Right lobe of liver (tissue), 6 donors: Measurements from ENCODE around the gene DSG4. TPM values are rescaled to one million over a fixed set of nuclear protein-coding genes. Genes with fewer than 3 reads are reported as not detected.
"Not testable (repeated sequence)": the region's sequence is repeated elsewhere in the genome, so short reads cannot be mapped to it uniquely, and the experiment has no call there.

Experiments used
- ATAC-seq, 4 donors: fragments of 200-7000 bp; cut with Tn5 transposase; one replicate each; pipeline ENCODE4 v1.9.1; 2020; ENCODE audit warnings: mild to moderate bottlenecking in 4 of 4, moderate library complexity in 4 of 4
- DNase-seq, 3 donors: peaks; one replicate each; pipeline ENCODE4 v3.0.0-alpha.2; 2020
- H3K27ac ChIP-seq, 3 donors: fragments of 200-600 bp; one replicate each; pipeline ENCODE4 v1.8.0; 2022
- H3K27me3 ChIP-seq, 2 donors: fragments of 200-600 bp; one replicate each; pipeline ENCODE4 v1.8.0; 2022
- H3K36me3 ChIP-seq, 4 donors: fragments of 200-600 bp; sonication (generic) in 1 of 4; one replicate each; pipeline versions ENCODE4 v1.5.1 to v1.8.0; 2017 to 2022; ENCODE audit warnings: control low read depth in 1 of 4
- H3K4me1 ChIP-seq, 4 donors: fragments of 200-600 bp; sonication (generic) in 1 of 4; one replicate each; pipeline versions ENCODE4 v1.5.1 to v1.8.0; 2017 to 2022; ENCODE audit warnings: control low read depth in 1 of 4
- H3K4me3 ChIP-seq, 3 donors: fragments of 200-600 bp; one replicate each; pipeline ENCODE4 v1.8.0; 2022
- H3K9me3 ChIP-seq, 4 donors: fragments of 200-600 bp; sonication (generic) in 1 of 4; one replicate each; pipeline versions ENCODE4 v1.5.1 to v1.8.0; 2017 to 2022; ENCODE audit warnings: control low read depth in 1 of 4
- POLR2A ChIP-seq: fragments of 450-650 bp; IDR thresholded peaks from one replicate; pipeline ENCODE4 v1.6.1; 2017; ENCODE audit warnings: antibody characterized with exemption, mild to moderate bottlenecking
- whole genome bisulfite sequencing: methylation state at CpG from one replicate; pipeline ENCODE4 v1.1.6; 2018; ENCODE audit warnings: low coverage, low lambda C conversion rate; ENCODE audit not compliant: insufficient coverage; ENCODE audit errors: missing lambda C conversion rate; 5-methylcytosine and 5-hydroxymethylcytosine counted together
- intact Hi-C, 2 donors: fragments of 100-400 bp; cut with DNase I; formaldehyde crosslinking; loops; one replicate each; pipeline versions ENCODE4 v1.11.2 to v1.14.1; 2022
- long read RNA-seq: library from polyadenylated mRNA; unstranded; transcript quantifications from one replicate; pipeline ENCODE4 v2.0.0, GENCODE V29; 2019
- total RNA-seq, 6 experiments: library from RNA; depleted of rRNA in 2 of 6; stranded (reverse); fragments of >200 nt in 2 of 6; fragmentation: NEBNext Ultra II Directional in 3 of 6; extraction: Animal tissue kit (Norgen Biotek cat#: 25700) in 3 of 6; gene quantifications; one replicate each; pipeline versions ENCODE4 v1.1.0 to v1.2.4, GENCODE V29; 2016 to 2023
- TF ChIP-seq, protein P1 (sequence below), 4 donors: fragments of 200-600 bp in 3 of 4; fragments of 450-650 bp in 1 of 4; IDR thresholded peaks; one replicate each; pipeline versions ENCODE4 v1.5.1 to v1.8.0; 2016 to 2022; ENCODE audit warnings: antibody characterized with exemption in 4 of 4, mild to moderate bottlenecking in 2 of 4
- donor health status: DM: no; HTN: yes; CAD: no.
- donor health status: DM: no; HTN: no; CAD: no.
- donor health status: DM: no; HTN: no; CAD: no.
- donor health status: DM: no; HTN: yes; CAD: no.
- donor health status: DM: no; HTN: yes; CAD: no.

Gene DSG4, protein sequence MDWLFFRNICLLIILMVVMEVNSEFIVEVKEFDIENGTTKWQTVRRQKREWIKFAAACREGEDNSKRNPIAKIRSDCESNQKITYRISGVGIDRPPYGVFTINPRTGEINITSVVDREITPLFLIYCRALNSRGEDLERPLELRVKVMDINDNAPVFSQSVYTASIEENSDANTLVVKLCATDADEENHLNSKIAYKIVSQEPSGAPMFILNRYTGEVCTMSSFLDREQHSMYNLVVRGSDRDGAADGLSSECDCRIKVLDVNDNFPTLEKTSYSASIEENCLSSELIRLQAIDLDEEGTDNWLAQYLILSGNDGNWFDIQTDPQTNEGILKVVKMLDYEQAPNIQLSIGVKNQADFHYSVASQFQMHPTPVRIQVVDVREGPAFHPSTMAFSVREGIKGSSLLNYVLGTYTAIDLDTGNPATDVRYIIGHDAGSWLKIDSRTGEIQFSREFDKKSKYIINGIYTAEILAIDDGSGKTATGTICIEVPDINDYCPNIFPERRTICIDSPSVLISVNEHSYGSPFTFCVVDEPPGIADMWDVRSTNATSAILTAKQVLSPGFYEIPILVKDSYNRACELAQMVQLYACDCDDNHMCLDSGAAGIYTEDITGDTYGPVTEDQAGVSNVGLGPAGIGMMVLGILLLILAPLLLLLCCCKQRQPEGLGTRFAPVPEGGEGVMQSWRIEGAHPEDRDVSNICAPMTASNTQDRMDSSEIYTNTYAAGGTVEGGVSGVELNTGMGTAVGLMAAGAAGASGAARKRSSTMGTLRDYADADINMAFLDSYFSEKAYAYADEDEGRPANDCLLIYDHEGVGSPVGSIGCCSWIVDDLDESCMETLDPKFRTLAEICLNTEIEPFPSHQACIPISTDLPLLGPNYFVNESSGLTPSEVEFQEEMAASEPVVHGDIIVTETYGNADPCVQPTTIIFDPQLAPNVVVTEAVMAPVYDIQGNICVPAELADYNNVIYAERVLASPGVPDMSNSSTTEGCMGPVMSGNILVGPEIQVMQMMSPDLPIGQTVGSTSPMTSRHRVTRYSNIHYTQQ
- not detected for total RNA-seq
- long read RNA-seq = 0 reads

DNA sequence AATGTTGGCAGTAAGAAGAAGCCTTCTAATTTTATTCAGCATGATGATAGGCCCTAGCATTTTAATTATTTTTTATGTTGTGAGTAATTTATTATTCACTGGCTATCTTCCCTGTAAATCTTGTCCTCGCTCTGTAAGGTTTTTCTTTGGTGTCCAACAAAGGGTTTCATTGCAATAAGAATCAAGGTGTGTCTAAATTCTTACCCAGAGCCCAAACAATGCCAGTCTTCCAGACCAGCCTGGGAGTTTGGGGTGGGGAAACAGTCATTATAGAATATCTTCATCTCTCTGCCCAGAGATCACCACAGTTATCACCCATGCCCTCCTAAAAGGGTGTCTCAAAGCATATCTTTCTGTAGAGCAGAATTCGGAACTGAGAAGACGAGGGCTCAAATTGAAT is at the start of gene DSG4:
Gene DSG4, plus strand, starts transcription at position 301 of the 400 bp plus-strand sequence. CDS start 135 bp downstream, outside the sequence.
- H3K36me3 ChIP-seq = no peaks in the 10 kb centered on the region
- H3K4me3 ChIP-seq = no peak within 1 kb of the TSS
- intact Hi-C loops = no loop called here
- DNase-seq (no peak), ATAC-seq (no peak)
- H3K4me1 ChIP-seq = no peaks in the 10 kb centered on the region
- WGBS = 90% methylated on average over 3 of the region's 3 CpGs
- H3K27ac ChIP-seq = no peak within 1 kb of the TSS
- no peaks in the 10 kb centered on the region for H3K27me3 ChIP-seq
- H3K9me3 ChIP-seq = no peaks in the 10 kb centered on the region
- no peak for TF ChIP-seq POLR2A
- TF ChIP-seq, protein P1, sequence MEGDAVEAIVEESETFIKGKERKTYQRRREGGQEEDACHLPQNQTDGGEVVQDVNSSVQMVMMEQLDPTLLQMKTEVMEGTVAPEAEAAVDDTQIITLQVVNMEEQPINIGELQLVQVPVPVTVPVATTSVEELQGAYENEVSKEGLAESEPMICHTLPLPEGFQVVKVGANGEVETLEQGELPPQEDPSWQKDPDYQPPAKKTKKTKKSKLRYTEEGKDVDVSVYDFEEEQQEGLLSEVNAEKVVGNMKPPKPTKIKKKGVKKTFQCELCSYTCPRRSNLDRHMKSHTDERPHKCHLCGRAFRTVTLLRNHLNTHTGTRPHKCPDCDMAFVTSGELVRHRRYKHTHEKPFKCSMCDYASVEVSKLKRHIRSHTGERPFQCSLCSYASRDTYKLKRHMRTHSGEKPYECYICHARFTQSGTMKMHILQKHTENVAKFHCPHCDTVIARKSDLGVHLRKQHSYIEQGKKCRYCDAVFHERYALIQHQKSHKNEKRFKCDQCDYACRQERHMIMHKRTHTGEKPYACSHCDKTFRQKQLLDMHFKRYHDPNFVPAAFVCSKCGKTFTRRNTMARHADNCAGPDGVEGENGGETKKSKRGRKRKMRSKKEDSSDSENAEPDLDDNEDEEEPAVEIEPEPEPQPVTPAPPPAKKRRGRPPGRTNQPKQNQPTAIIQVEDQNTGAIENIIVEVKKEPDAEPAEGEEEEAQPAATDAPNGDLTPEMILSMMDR (IDR thresholded peaks at IDR 0.05) = no peak

DNA sequence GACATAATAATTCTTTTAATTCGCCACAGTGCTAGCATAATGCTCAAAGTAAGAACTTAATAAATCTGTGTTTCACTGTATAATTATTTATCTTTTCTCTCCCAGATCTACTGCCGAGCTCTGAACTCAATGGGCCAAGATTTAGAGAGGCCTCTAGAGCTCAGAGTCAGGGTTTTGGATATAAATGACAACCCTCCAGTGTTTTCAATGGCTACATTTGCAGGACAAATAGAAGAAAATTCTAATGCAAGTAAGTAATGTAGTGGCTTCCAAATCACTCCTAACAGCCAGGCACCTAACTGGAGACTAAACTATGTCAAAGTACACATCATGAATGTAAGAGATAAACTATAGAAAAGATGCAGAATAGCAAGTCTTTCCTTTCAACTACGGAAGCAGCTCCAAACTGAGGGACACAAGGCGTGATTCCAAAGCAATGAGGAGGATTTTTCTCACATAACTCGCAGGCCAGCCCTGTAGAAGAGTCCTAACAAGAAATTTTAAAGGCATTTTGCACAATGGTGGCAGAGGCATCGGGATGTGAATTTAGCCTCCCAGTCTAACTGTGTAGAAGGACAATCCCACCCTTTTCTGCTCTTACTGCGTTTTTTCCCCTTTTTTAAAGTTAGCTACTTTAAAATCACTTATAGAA is 46.7 kb upstream of the DSG4 start:
- ATAC-seq (no peak), DNase-seq (no peak)
- H3K27ac ChIP-seq = no peak overlapping the region
- H3K27me3 ChIP-seq = no peaks in the 10 kb centered on the region
- H3K36me3 ChIP-seq = no peaks in the 10 kb centered on the region
- no peak for TF ChIP-seq POLR2A
- TF ChIP-seq, protein P1 (IDR thresholded peaks at IDR 0.05) = no peak
- no peaks in the 10 kb centered on the region for H3K4me1 ChIP-seq
- no peaks in the 10 kb centered on the region for H3K9me3 ChIP-seq
- 85% methylated on average over 7 of the region's 7 CpGs for whole genome bisulfite sequencing
- intact Hi-C loops = no loop called here
- no peak overlapping the region for H3K4me3 ChIP-seq

DNA sequence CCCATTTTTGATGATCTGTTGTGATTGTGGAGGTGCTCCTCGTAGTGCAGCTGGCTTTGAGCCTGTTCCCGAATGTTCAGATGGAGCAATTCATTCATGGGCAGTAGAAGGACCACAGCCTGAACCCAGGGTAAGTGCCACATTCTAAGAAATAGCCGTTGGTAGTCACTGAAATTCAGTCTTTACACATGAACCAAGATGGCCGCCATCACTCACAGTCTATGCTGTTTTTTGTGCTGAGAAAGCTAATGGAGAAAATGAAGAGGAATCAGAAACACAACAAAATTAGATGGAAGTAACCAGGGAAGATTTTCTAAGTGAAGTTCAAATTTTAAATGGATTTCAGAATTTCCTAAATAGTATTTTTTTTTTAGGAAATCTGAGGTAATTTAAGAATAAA is 33.1 kb upstream of the DSG4 start:
- no peak for ATAC-seq
- no peaks in the 10 kb centered on the region for H3K9me3 ChIP-seq
- intact Hi-C loops = no loop called here
- H3K36me3 ChIP-seq = no peaks in the 10 kb centered on the region
- H3K4me3 ChIP-seq = no peak overlapping the region
- no peak for DNase-seq
- TF ChIP-seq POLR2A = no peak
- TF ChIP-seq, protein P1 (IDR thresholded peaks at IDR 0.05) = no peak
- H3K27me3 ChIP-seq = no peaks in the 10 kb centered on the region
- 81% methylated on average over 4 of the region's 4 CpGs for WGBS
- no peaks in the 10 kb centered on the region for H3K4me1 ChIP-seq
- no peak overlapping the region for H3K27ac ChIP-seq

DNA sequence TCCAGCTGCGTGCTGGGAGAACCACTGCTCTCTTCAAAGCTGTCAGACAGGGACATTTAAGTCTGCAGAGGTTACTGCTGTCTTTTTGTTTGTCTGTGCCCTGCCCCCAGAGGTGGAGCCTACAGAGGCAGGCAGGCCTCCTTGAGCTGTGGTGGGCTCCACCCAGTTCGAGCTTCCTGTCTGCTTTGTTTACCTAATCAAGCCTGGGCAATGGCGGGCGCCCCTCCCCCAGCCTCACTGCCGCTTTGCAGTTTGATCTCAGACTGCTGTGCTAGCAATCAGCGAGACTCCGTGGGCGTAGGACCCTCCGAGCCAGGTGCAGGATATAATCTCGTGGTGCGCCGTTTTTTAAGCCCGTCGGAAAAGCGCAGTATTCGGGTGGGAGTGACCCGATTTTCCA is 23.2 kb upstream of the DSG4 start:
- DNase-seq, H3K4me1 ChIP-seq, H3K4me3 ChIP-seq, H3K27ac ChIP-seq, H3K36me3 ChIP-seq, ATAC-seq, H3K9me3 ChIP-seq, intact Hi-C loops, H3K27me3 ChIP-seq: not testable (repeated sequence)
- WGBS = no CpG with 5 or more reads among the region's 17 CpGs
